K562 (cell line): ENCODE data around the gene CPNE1. TPM values are rescaled to one million over a fixed set of nuclear protein-coding genes. Genes with fewer than 3 reads are reported as not detected.

Experiments used
- ATAC-seq: fragments of 200-7000 bp; cut with Tn5 transposase; 3 replicates; pipeline ENCODE4 v1.9.1; 2020; ENCODE audit warnings: moderate library complexity
- BruUV-seq: library from RNA; stranded (reverse); fragments of 400-500 nt; replicated peaks from 2 replicates; lab custom pipeline; 2021; lab: Mats Ljungman, UMichigan
- CTCF ChIA-PET: fragments of 300-600 bp; formaldehyde crosslinking; extraction: SDS; loops from one replicate; lab custom pipeline; 2021; ENCODE audit warnings: low intra/inter-chr PET ratio; lab: Yijun Ruan, JAX
- POLR2A ChIA-PET: fragments of 300-600, 350-650 bp; sonication (Branson Sonifier 250); formaldehyde crosslinking; extraction: SDS; loops from one replicate; lab custom pipeline; 2021; ENCODE audit warnings: antibody characterized with exemption, inconsistent platforms; lab: Yijun Ruan, JAX
- DNase-seq, 4 experiments: peaks; one replicate each; pipeline versions ENCODE4 v3.0.0 to v3.0.0-alpha.2; 2011 to 2018; ENCODE audit warnings: low spot score in 3 of 4, mixed read lengths in 3 of 4; ENCODE audit errors: extremely low read depth in 1 of 4
- FAIRE-seq: peaks from 2 replicates; lab custom pipeline; 2011; peaks lifted over from hg19 to GRCh38; lab: Jason Lieb, UNC
- H2AFZ ChIP-seq: 2 replicates; pipeline ENCODE4 v1.6.0; 2011; ENCODE audit warnings: low read depth, low read length, control low read depth, inconsistent platforms
- H3K27ac ChIP-seq: fragments of 200-600 bp; 3 replicates; pipeline ENCODE4 v1.8.0; 2011; ENCODE audit warnings: low read depth, mild to moderate bottlenecking, control low read depth, inconsistent platforms, low read length, moderate library complexity, mixed read lengths; ENCODE audit errors: extremely low read depth
- H3K27me3 ChIP-seq, 2 experiments: fragments of 300-600 bp in 1 of 2; 2 replicates in 1 of 2; 3 replicates in 1 of 2; pipeline versions ENCODE4 v1.6.0 to v1.8.0; 2011; ENCODE audit warnings: inconsistent platforms in 2 of 2, low read length in 2 of 2, mild to moderate bottlenecking in 1 of 2, mixed read lengths in 1 of 2, moderate library complexity in 1 of 2; ENCODE audit not compliant: control insufficient read depth in 2 of 2, insufficient read depth in 2 of 2
- H3K36me3 ChIP-seq: fragments of 300-600 bp; 3 replicates; pipeline ENCODE4 v1.8.0; 2011; ENCODE audit warnings: mild to moderate bottlenecking, low read length, inconsistent platforms; ENCODE audit not compliant: control insufficient read depth, insufficient read depth
- H3K4me1 ChIP-seq, 2 experiments: fragments of 200-600 bp in 1 of 2; replicated peaks in 1 of 2; 2 replicates in 1 of 2; 3 replicates in 1 of 2; pipeline versions ENCODE4 v1.5.1 to v1.8.0; 2011; ENCODE audit warnings: inconsistent platforms in 2 of 2, low read length in 2 of 2, mild to moderate bottlenecking in 1 of 2, mixed read lengths in 1 of 2, moderate library complexity in 1 of 2; ENCODE audit not compliant: control insufficient read depth in 2 of 2, insufficient read depth in 2 of 2
- H3K4me2 ChIP-seq: 2 replicates; pipeline ENCODE4 v1.6.1; 2011; ENCODE audit warnings: low read length, control low read depth, inconsistent platforms, mixed read lengths; ENCODE audit not compliant: insufficient read depth
- H3K4me3 ChIP-seq: fragments of 200-600 bp; sonication (generic), shearing (Covaris generic); 2 replicates; pipeline ENCODE4 v1.5.1; 2016; ENCODE audit warnings: control low read depth, inconsistent platforms
- H3K79me2 ChIP-seq: fragments of 200-600 bp; 3 replicates; pipeline ENCODE4 v1.8.0; 2011; ENCODE audit warnings: low read length, inconsistent platforms; ENCODE audit not compliant: control insufficient read depth, insufficient read depth
- H3K9ac ChIP-seq, 2 experiments: 2 replicates each; pipeline versions ENCODE4 v1.6.0 to v1.6.1; 2011; ENCODE audit warnings: low read depth in 2 of 2, low read length in 2 of 2, control low read depth in 1 of 2, inconsistent platforms in 1 of 2, mild to moderate bottlenecking in 1 of 2, mixed read lengths in 1 of 2; ENCODE audit not compliant: insufficient read depth in 1 of 2
- H3K9me1 ChIP-seq: one replicate; pipeline ENCODE4 v1.6.0; 2011; ENCODE audit warnings: inconsistent platforms, mild to moderate bottlenecking, low read length, moderate library complexity; ENCODE audit not compliant: control insufficient read depth, insufficient read depth
- H3K9me3 ChIP-seq: replicated peaks from 2 replicates; pipeline ENCODE4 v1.5.1; 2011; ENCODE audit warnings: low read depth, low read length, inconsistent platforms; ENCODE audit not compliant: control insufficient read depth, insufficient read depth
- H4K20me1 ChIP-seq: replicated peaks from 2 replicates; pipeline ENCODE4 v1.6.1; 2011; ENCODE audit warnings: low read length, inconsistent platforms, mixed read lengths; ENCODE audit not compliant: control insufficient read depth, insufficient read depth
- CBX8 ChIP-seq: fragments of 200-600 bp; sonication (generic); IDR thresholded peaks from 2 replicates; pipeline ENCODE4 v1.6.1; 2012; ENCODE audit warnings: borderline replicate concordance, mixed run types, low read depth, mild to moderate bottlenecking, moderate library complexity, mixed read lengths, low read length, control low read depth, inconsistent platforms; ENCODE audit not compliant: poor library complexity, severe bottlenecking; ENCODE audit errors: extremely low read depth
- CXXC5 ChIP-seq: fragments of 250-450 bp; sonication (Bioruptor Pico); IDR thresholded peaks from 2 replicates; pipeline ENCODE4 v1.8.0; 2022; ENCODE audit warnings: inconsistent platforms, mild to moderate bottlenecking, moderate library complexity
- HDAC2 ChIP-seq: fragments of 450-650 bp; IDR thresholded peaks from 2 replicates; pipeline ENCODE4 v1.6.1; 2016; ENCODE audit warnings: mild to moderate bottlenecking
- HNRNPH1 ChIP-seq: fragments of 200-400 bp; formaldehyde crosslinking; optimal IDR thresholded peaks from 2 replicates; pipeline ENCODE3; 2017; ENCODE audit warnings: low read depth, mild to moderate bottlenecking, low read length, moderate library complexity
- KLF6 ChIP-seq: fragments of 250-450 bp; sonication (Bioruptor Pico); IDR thresholded peaks from 2 replicates; pipeline ENCODE4 v1.4.0; 2020; ENCODE audit warnings: mild to moderate bottlenecking, moderate library complexity, borderline replicate concordance
- MTA2 ChIP-seq: fragments of 450-650 bp; IDR thresholded peaks from 2 replicates; pipeline ENCODE4 v1.6.1; 2016; ENCODE audit warnings: low read depth
- NCOA4 ChIP-seq: fragments of 450-650 bp; IDR thresholded peaks from 2 replicates; pipeline ENCODE4 v1.6.1; 2018; ENCODE audit warnings: mild to moderate bottlenecking; ENCODE audit not compliant: partially characterized antibody
- ZNF232 ChIP-seq: sonication (generic); formaldehyde crosslinking; IDR thresholded peaks from 2 replicates; pipeline ENCODE4 v1.8.0; 2022; ENCODE audit warnings: mild to moderate bottlenecking, missing genetic modification reagents
- WGBS: fragments of 100-300 bp; shearing (Covaris generic); methylation state at CpG from one replicate; pipeline ENCODE4 v1.1.6; 2016; ENCODE audit warnings: low coverage, mixed read lengths; ENCODE audit not compliant: insufficient coverage; ENCODE audit errors: missing lambda C conversion rate; 5-methylcytosine and 5-hydroxymethylcytosine counted together
- in situ Hi-C: fragments of 300-500 bp; cut with MboI; formaldehyde crosslinking; loops from 4 replicates; pipeline ENCODE4 v1.15.0; 2018; ENCODE audit warnings: inconsistent platforms, mixed read lengths
- intact Hi-C: fragments of 100-400 bp; cut with micrococcal nuclease; formaldehyde crosslinking; loops from 2 replicates; pipeline ENCODE4 v1.14.2; 2022
- polyA plus RNA-seq, 8 experiments: library from polyadenylated mRNA; depleted of rRNA in 4 of 8; stranded (reverse) in 5 of 8; unstranded in 3 of 8; fragments of >200 nt; fragmentation: Nextera tagmentation in 2 of 8; fragmentation: Illumina TruSeq in 1 of 8; extraction: Ambion mirVana in 2 of 8; extraction: Trizol in 1 of 8; gene quantifications; 2 replicates each; pipeline versions ENCODE4 v1.2.1 to v1.2.3, GENCODE V29; 2011 to 2014; ENCODE audit warnings: inconsistent platforms in 1 of 8, missing spikeins in 1 of 8
- total RNA-seq, 7 experiments: library from RNA; depleted of rRNA in 6 of 7; stranded (reverse); fragments of >200 nt in 6 of 7; fragmentation: Illumina TruSeq in 2 of 7; extraction: Trizol in 2 of 7; gene quantifications; 2 replicates each; pipeline versions ENCODE4 v1.2.1 to v1.2.3, GENCODE V29; 2011 to 2021; ENCODE audit warnings: low replicate concordance in 1 of 7
- TF ChIP-seq, protein P1 (sequence below): sonication (generic); formaldehyde crosslinking; IDR thresholded peaks from 2 replicates; pipeline ENCODE4 v1.8.1; 2023; ENCODE audit warnings: mild to moderate bottlenecking, missing genetic modification reagents
- TF ChIP-seq, protein P2 (sequence below): fragments of 450-650 bp; conservative IDR thresholded peaks from 2 replicates; pipeline ENCODE4 v1.6.1; 2016; ENCODE audit warnings: missing genetic modification characterization, low read depth, mild to moderate bottlenecking, control low read depth, missing compliant biosample characterization

CPNE1 gene
- total and polyA plus RNA-seq, 9 of the 15 experiments (the other 6 are each of a cell fraction or from before 2014, with no cell fraction given) = 42.1 to 102 (median 56.0) TPM

DNA sequence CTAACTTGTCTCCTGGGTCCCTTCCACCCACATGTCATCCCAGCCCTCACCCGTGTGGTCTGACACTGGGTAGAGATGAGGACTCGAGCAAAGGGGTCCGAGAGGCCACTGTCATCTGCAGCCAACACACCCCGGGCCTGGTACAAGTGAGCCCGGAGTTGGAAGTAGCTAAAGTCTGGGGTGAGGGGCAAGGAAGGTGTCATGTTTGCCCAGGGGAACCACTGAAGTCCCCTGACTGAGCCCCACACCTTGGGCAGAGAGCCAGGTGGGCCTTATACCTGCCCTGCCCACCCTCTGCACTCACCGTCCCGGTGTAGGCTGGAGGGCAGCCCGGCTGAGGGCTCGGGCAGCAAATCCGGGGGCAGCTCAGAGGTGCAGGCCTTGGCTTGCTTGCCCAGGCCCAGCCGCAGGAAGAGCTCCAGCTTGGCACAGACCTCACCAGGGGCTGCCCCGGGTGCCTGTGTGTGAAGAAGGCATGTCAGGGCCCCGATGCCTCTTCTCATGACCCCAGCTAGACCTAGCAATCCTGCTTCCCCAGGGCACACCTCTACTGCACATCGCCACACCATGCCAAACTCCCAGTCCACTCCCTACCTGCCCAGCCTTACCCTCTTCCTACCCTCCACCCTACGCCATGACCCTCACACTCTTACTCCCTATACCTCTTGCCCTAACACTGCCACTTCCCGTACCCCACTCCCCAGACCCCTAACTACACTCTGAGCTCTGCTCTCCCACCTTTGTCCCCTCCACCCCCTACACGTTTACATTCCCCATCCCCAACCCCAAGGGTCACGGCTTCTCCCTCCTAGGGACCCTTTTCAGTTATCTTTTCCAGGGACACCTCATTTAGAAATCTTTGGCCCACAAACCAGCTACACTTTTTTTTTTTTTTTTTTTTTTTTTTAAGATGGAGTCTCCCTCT lies 80.8 kb downstream of the CPNE1 start:
- no peak for TF ChIP-seq ZNF232
- no peak for TF ChIP-seq HDAC2
- TF ChIP-seq KLF6 (CRISPR knock-in tag) = no peak
- no peak for TF ChIP-seq HNRNPH1
- TF ChIP-seq CXXC5 (CRISPR knock-in tag) = no peak
- TF ChIP-seq, protein P1, sequence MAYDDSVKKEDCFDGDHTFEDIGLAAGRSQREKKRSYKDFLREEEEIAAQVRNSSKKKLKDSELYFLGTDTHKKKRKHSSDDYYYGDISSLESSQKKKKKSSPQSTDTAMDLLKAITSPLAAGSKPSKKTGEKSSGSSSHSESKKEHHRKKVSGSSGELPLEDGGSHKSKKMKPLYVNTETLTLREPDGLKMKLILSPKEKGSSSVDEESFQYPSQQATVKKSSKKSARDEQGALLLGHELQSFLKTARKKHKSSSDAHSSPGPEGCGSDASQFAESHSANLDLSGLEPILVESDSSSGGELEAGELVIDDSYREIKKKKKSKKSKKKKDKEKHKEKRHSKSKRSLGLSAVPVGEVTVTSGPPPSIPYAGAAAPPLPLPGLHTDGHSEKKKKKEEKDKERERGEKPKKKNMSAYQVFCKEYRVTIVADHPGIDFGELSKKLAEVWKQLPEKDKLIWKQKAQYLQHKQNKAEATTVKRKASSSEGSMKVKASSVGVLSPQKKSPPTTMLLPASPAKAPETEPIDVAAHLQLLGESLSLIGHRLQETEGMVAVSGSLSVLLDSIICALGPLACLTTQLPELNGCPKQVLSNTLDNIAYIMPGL (CRISPR knock-in tag) = no peak
- no peak for TF ChIP-seq MTA2
- TF ChIP-seq CBX8 = no peak
- TF ChIP-seq, protein P2, sequence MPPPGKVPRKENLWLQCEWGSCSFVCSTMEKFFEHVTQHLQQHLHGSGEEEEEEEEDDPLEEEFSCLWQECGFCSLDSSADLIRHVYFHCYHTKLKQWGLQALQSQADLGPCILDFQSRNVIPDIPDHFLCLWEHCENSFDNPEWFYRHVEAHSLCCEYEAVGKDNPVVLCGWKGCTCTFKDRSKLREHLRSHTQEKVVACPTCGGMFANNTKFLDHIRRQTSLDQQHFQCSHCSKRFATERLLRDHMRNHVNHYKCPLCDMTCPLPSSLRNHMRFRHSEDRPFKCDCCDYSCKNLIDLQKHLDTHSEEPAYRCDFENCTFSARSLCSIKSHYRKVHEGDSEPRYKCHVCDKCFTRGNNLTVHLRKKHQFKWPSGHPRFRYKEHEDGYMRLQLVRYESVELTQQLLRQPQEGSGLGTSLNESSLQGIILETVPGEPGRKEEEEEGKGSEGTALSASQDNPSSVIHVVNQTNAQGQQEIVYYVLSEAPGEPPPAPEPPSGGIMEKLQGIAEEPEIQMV (tag) = no peak
- no peak for TF ChIP-seq NCOA4
- Histone ChIP-seq H2AFZ (no peak overlapping the region), H3K9me3 (no peaks in the 10 kb centered on the region), H3K27me3 (peaks cover 0 to 6% of the 10 kb centered on the region in 2 experiments; a peak in 2 of 5 replicates), H3K4me2 (no peak overlapping the region), H3K4me1 (peaks cover 0 to 5% of the 10 kb centered on the region in 2 experiments; a peak in 3 of 5 replicates), H4K20me1 (no peaks in the 10 kb centered on the region), H3K9me1 (no peaks in the 10 kb centered on the region), H3K79me2 (no peaks in the 10 kb centered on the region), H3K27ac (no peak overlapping the region), H3K4me3 (no peak overlapping the region), H3K9ac (no peak overlapping the region), H3K36me3 (no peaks in the 10 kb centered on the region)
- intact Hi-C loops (no loop called here), in situ Hi-C loops (no loop called here)
- no TSS peak for BruUV-seq
- ChIA-PET CTCF (no interaction called here), POLR2A (interaction anchor here (0.6 to 2.7 kb wide), 5 partner anchors 15 to 1150 kb away, joined by 3 to 7 read pairs (median 3); partner anchors contain the start of gene SPAG4)
- DNase-seq (peak in 2 of 4 experiments; percentile 4 to 11), FAIRE-seq (no peak), ATAC-seq (no peak)
- 46% methylated on average over 15 of the region's 18 CpGs for WGBS
